GM19468 (cell line): ENCODE data around the gene ITGA2.
"Not testable (repeated sequence)": the region's sequence is repeated elsewhere in the genome, so short reads cannot be mapped to it uniquely, and the experiment has no call there.

ENCODE experiments used
- ATAC-seq: cut with Tn5 transposase; IDR thresholded peaks from one replicate; pipeline ENCODE4 v1.9.1; 2021; ENCODE audit warnings: mild to moderate bottlenecking, moderate library complexity, moderate number of reproducible peaks; ENCODE audit not compliant: unreplicated experiment; ENCODE audit errors: extremely low read depth

The ITGA2 gene

GRCh38 chr5:53089481-53089991 lies 100.4 kb downstream of the ITGA2 start:
- peak; percentile 94 for ATAC-seq

GRCh38 chr5:53090229-53090628 lies 101.1 kb downstream of the ITGA2 start:
- no peak for ATAC-seq

GRCh38 chr5:53091289-53091688 lies 102.1 kb downstream of the ITGA2 start:
- no peak for ATAC-seq

- ATAC-seq, result no peak
Observed at GRCh38 chr5:53092242-53092641, 103.1 kb downstream of the ITGA2 start.

GRCh38 chr5:53095217-53095616 lies 106.1 kb downstream of the ITGA2 start:
- ATAC-seq, result no peak

GRCh38 chr5:53095931-53096525 lies 106.9 kb downstream of the ITGA2 start:
- ATAC-seq, result peak; percentile 67

- no peak for ATAC-seq
Observed at GRCh38 chr5:53099546-53099945, 110.4 kb downstream of the ITGA2 start.

GRCh38 chr5:53100606-53101005 lies 111.5 kb downstream of the ITGA2 start:
- ATAC-seq, result no peak

GRCh38 chr5:53105611-53106300 lies 116.6 kb downstream of the ITGA2 start:
- no peak for ATAC-seq

GRCh38 chr5:53109056-53109442 lies 119.9 kb downstream of the ITGA2 start:
- ATAC-seq, result no peak

- ATAC-seq, result peak; percentile 93
Observed at GRCh38 chr5:53109443-53110127, 120.4 kb downstream of the ITGA2 start, which contains the start of gene MOCS2. TSS of gene MOCS2 (minus strand) at chr5:53109757. CDS start at chr5:53107174, 2,583 bp downstream.

GRCh38 chr5:53110156-53110555 lies 121.0 kb downstream of the ITGA2 start:
- ATAC-seq, result no peak

GRCh38 chr5:53111139-53111538 lies 122.0 kb downstream of the ITGA2 start:
- no peak for ATAC-seq

GRCh38 chr5:53112307-53112706 lies 123.2 kb downstream of the ITGA2 start:
- not testable (repeated sequence) for ATAC-seq

- ATAC-seq, result no peak
Observed at GRCh38 chr5:53112909-53113308, 123.8 kb downstream of the ITGA2 start.

GRCh38 chr5:53113947-53114346 lies 124.8 kb downstream of the ITGA2 start:
- no peak for ATAC-seq

GRCh38 chr5:53114988-53115387 lies 125.8 kb downstream of the ITGA2 start:
- no peak for ATAC-seq

GRCh38 chr5:53116597-53116996 lies 127.4 kb downstream of the ITGA2 start:
- ATAC-seq, result no peak

GRCh38 chr5:53118879-53119278 lies 129.7 kb downstream of the ITGA2 start:
- ATAC-seq, result no peak

GRCh38 chr5:53120165-53120564 lies 131.0 kb downstream of the ITGA2 start:
- ATAC-seq, result no peak

GRCh38 chr5:53123702-53124101 lies 134.6 kb downstream of the ITGA2 start:
- no peak for ATAC-seq
